HEK293T (cell line): Measurements from ENCODE around the gene PAK4.

Source experiments
- ARNT ChIP-seq: fragments of 450-650 bp; IDR thresholded peaks from 2 replicates; pipeline ENCODE4 v1.6.1; 2017; ENCODE audit warnings: mild to moderate bottlenecking
- BHLHE40 ChIP-seq: fragments of 450-650 bp; IDR thresholded peaks from 2 replicates; pipeline ENCODE4 v1.6.1; 2016; ENCODE audit warnings: mild to moderate bottlenecking, moderate library complexity, borderline replicate concordance
- CTBP1 ChIP-seq: fragments of 450-650 bp; IDR thresholded peaks from 2 replicates; pipeline ENCODE4 v1.6.1; 2016; ENCODE audit warnings: borderline replicate concordance
- ELF4 ChIP-seq: fragments of 450-650 bp; IDR thresholded peaks from 2 replicates; pipeline ENCODE4 v1.6.1; 2017; ENCODE audit warnings: antibody characterized with exemption
- FOXA1 ChIP-seq: fragments of 450-650 bp; IDR thresholded peaks from 2 replicates; pipeline ENCODE4 v1.6.1; 2016; ENCODE audit warnings: mild to moderate bottlenecking
- FOXK2 ChIP-seq: fragments of 450-650 bp; IDR thresholded peaks from 2 replicates; pipeline ENCODE4 v1.6.1; 2016; ENCODE audit warnings: mild to moderate bottlenecking
- HDGF ChIP-seq: fragments of 450-650 bp; IDR thresholded peaks from 2 replicates; pipeline ENCODE4 v1.6.1; 2017; ENCODE audit warnings: antibody characterized with exemption, borderline replicate concordance
- L3MBTL2 ChIP-seq: fragments of 450-650 bp; conservative IDR thresholded peaks from 2 replicates; pipeline ENCODE4 v1.6.1; 2016; ENCODE audit warnings: mild to moderate bottlenecking
- LEF1 ChIP-seq: fragments of 450-650 bp; IDR thresholded peaks from 2 replicates; pipeline ENCODE4 v1.6.1; 2017; ENCODE audit warnings: mild to moderate bottlenecking, borderline replicate concordance
- NFRKB ChIP-seq: fragments of 450-650 bp; IDR thresholded peaks from 2 replicates; pipeline ENCODE4 v1.6.1; 2016; ENCODE audit warnings: mild to moderate bottlenecking, moderate library complexity
- SP1 ChIP-seq: fragments of 450-650 bp; IDR thresholded peaks from 2 replicates; pipeline ENCODE4 v1.6.1; 2017
- SUZ12 ChIP-seq: fragments of 450-650 bp; IDR thresholded peaks from 2 replicates; pipeline ENCODE4 v1.6.1; 2016; ENCODE audit warnings: mild to moderate bottlenecking
- TARDBP ChIP-seq: fragments of 450-650 bp; IDR thresholded peaks from 2 replicates; pipeline ENCODE4 v1.6.1; 2016
- TF ChIP-seq, protein P1 (sequence below): fragments of 450-650 bp; IDR thresholded peaks from 2 replicates; pipeline ENCODE4 v1.6.1; 2016

DNA sequence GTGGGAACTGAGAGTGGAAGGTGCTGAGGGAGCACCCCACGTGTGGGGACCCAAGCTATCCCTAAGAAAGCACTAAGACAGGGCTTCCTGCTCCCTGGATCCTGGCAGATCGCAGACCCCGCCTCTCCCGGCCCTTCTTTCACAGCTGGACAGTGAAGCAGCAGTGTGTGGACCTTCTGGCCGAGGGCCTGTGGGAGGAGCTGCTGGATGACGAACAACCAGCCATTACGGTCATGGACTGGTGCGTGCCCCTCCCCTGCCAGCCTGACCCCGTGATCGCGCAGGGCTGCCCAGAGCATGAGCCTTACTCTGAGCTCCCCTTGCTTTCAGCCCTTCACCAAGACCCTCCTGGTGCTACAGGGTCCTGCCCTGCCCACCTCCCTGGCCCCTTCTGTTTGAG, 73.4 kb downstream of the PAK4 start:
- no peak for TF ChIP-seq ELF4
- TF ChIP-seq TARDBP: no peak
- no peak for TF ChIP-seq NFRKB
- no peak for TF ChIP-seq SUZ12
- no peak for TF ChIP-seq FOXA1
- no peak for TF ChIP-seq SP1
- TF ChIP-seq LEF1: no peak
- TF ChIP-seq HDGF: no peak
- TF ChIP-seq CTBP1: no peak
- TF ChIP-seq BHLHE40: no peak
- TF ChIP-seq, protein P1, sequence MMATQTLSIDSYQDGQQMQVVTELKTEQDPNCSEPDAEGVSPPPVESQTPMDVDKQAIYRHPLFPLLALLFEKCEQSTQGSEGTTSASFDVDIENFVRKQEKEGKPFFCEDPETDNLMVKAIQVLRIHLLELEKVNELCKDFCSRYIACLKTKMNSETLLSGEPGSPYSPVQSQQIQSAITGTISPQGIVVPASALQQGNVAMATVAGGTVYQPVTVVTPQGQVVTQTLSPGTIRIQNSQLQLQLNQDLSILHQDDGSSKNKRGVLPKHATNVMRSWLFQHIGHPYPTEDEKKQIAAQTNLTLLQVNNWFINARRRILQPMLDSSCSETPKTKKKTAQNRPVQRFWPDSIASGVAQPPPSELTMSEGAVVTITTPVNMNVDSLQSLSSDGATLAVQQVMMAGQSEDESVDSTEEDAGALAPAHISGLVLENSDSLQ: no peak
- no peak for TF ChIP-seq L3MBTL2
- TF ChIP-seq ARNT: no peak
- no peak for TF ChIP-seq FOXK2
